Loucy (cell line): ENCODE results near the gene ABHD6.
"Not testable (repeated sequence)": the region's sequence is repeated elsewhere in the genome, so short reads cannot be mapped to it uniquely, and the experiment has no call there.

Experiments
- H2AFZ ChIP-seq: fragments of 200-600 bp; sonication (generic); 2 replicates; pipeline ENCODE4 v1.6.0; 2016; ENCODE audit warnings: antibody characterized with exemption, mild to moderate bottlenecking, low read length, moderate library complexity
- H3F3A ChIP-seq: fragments of 200-600 bp; 2 replicates; pipeline ENCODE4 v1.6.0; 2016; ENCODE audit warnings: antibody characterized with exemption, low read depth, mild to moderate bottlenecking
- H3K27me3 ChIP-seq: fragments of 200-600 bp; sonication (generic); 2 replicates; pipeline ENCODE4 v1.6.1; 2014; ENCODE audit warnings: low read length, mild to moderate bottlenecking; ENCODE audit not compliant: insufficient read depth, poor library complexity, severe bottlenecking
- H3K36me3 ChIP-seq: fragments of 200-600 bp; sonication (generic); 2 replicates; pipeline ENCODE4 v1.6.1; 2016; ENCODE audit warnings: low read length; ENCODE audit not compliant: insufficient read depth
- H3K4me1 ChIP-seq: fragments of 200-600 bp; sonication (generic); 2 replicates; pipeline ENCODE4 v1.5.1; 2014; ENCODE audit warnings: low read length, mild to moderate bottlenecking; ENCODE audit not compliant: insufficient read depth, poor library complexity, severe bottlenecking
- H3K4me2 ChIP-seq: fragments of 200-600 bp; sonication (generic); 2 replicates; pipeline ENCODE4 v1.6.0; 2014; ENCODE audit warnings: antibody characterized with exemption, low read length, low read depth, mild to moderate bottlenecking; ENCODE audit not compliant: poor library complexity, severe bottlenecking
- H3K4me3 ChIP-seq: fragments of 200-600 bp; sonication (generic); 2 replicates; pipeline ENCODE4 v1.5.1; 2014; ENCODE audit warnings: low read length, mild to moderate bottlenecking, mixed read lengths; ENCODE audit not compliant: poor library complexity, severe bottlenecking
- H3K79me2 ChIP-seq: fragments of 200-600 bp; sonication (generic); 2 replicates; pipeline ENCODE4 v1.6.1; 2014; ENCODE audit warnings: low read length; ENCODE audit not compliant: insufficient read depth
- H3K9ac ChIP-seq: fragments of 200-600 bp; sonication (generic); 2 replicates; pipeline ENCODE4 v1.6.0; 2014; ENCODE audit warnings: mild to moderate bottlenecking, low read depth, low read length, moderate library complexity; ENCODE audit not compliant: poor library complexity, severe bottlenecking
- H3K9me2 ChIP-seq: fragments of 200-600 bp; sonication (generic); replicated peaks from 2 replicates; pipeline ENCODE4 v1.6.1; 2016; ENCODE audit warnings: low read depth, low read length, mixed read lengths
- H3K9me3 ChIP-seq: fragments of 200-600 bp; sonication (generic); 2 replicates; pipeline ENCODE4 v1.6.1; 2014; ENCODE audit warnings: mild to moderate bottlenecking, antibody characterized with exemption, low read length, low read depth; ENCODE audit not compliant: insufficient read depth
- H4K20me1 ChIP-seq: fragments of 200-600 bp; sonication (generic); 2 replicates; pipeline ENCODE4 v1.6.0; 2014; ENCODE audit warnings: antibody characterized with exemption, low read length, mild to moderate bottlenecking; ENCODE audit not compliant: insufficient read depth, poor library complexity, severe bottlenecking
- EZH2phosphoT487 ChIP-seq: fragments of 200-600 bp; IDR thresholded peaks from 2 replicates; pipeline ENCODE4 v1.6.1; 2018; ENCODE audit warnings: antibody characterized with exemption, mild to moderate bottlenecking, moderate library complexity, borderline replicate concordance
- TF ChIP-seq, protein P1 (sequence below): fragments of 200-600 bp; sonication (generic); conservative IDR thresholded peaks from 2 replicates; pipeline ENCODE4 v1.5.1; 2014; ENCODE audit warnings: mild to moderate bottlenecking, antibody characterized with exemption, low read length

Gene ABHD6

DNA sequence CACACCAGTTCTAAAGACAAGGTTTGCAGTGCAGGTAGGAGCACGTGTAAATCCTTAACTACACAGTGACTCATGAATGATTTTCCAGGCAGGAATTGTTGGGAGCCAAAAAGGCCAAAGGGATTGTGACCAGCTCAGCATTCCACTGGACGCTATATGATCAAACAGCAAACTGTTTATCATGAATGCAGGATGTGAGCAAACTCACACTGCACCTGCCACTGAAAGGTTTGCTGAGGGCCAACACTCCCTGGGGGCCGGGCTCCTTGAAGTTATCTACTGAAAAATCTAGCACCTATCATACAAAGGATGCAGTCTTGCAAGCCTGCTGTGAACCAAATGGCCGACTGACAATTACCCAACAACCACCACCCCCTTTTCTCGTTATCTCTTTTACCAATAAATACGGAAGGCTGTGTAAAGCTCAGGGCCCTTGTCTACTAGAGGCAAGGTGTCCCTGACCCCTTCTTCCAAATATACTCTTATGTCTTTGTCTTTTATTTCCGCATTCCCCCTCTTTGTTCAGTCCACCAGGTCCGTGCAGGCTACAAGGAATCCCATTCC lies 15.3 kb upstream of the ABHD6 start:
- no peak overlapping the region for H2AFZ ChIP-seq
- H3K9me2 ChIP-seq = no peaks in the 10 kb centered on the region
- H3K36me3 ChIP-seq = no peaks in the 10 kb centered on the region
- H3K4me1 ChIP-seq = no peaks in the 10 kb centered on the region
- H3K9me3 ChIP-seq = no peaks in the 10 kb centered on the region
- no peak overlapping the region for H3K4me3 ChIP-seq
- no peaks in the 10 kb centered on the region for H3K27me3 ChIP-seq
- H4K20me1 ChIP-seq = no peaks in the 10 kb centered on the region
- no peak for TF ChIP-seq EZH2phosphoT487
- TF ChIP-seq, protein P1, sequence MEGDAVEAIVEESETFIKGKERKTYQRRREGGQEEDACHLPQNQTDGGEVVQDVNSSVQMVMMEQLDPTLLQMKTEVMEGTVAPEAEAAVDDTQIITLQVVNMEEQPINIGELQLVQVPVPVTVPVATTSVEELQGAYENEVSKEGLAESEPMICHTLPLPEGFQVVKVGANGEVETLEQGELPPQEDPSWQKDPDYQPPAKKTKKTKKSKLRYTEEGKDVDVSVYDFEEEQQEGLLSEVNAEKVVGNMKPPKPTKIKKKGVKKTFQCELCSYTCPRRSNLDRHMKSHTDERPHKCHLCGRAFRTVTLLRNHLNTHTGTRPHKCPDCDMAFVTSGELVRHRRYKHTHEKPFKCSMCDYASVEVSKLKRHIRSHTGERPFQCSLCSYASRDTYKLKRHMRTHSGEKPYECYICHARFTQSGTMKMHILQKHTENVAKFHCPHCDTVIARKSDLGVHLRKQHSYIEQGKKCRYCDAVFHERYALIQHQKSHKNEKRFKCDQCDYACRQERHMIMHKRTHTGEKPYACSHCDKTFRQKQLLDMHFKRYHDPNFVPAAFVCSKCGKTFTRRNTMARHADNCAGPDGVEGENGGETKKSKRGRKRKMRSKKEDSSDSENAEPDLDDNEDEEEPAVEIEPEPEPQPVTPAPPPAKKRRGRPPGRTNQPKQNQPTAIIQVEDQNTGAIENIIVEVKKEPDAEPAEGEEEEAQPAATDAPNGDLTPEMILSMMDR = no peak
- no peaks in the 10 kb centered on the region for H3K79me2 ChIP-seq
- H3K4me2 ChIP-seq = no peak overlapping the region
- H3K9ac ChIP-seq = no peak overlapping the region
- no peaks in the 10 kb centered on the region for H3F3A ChIP-seq

DNA sequence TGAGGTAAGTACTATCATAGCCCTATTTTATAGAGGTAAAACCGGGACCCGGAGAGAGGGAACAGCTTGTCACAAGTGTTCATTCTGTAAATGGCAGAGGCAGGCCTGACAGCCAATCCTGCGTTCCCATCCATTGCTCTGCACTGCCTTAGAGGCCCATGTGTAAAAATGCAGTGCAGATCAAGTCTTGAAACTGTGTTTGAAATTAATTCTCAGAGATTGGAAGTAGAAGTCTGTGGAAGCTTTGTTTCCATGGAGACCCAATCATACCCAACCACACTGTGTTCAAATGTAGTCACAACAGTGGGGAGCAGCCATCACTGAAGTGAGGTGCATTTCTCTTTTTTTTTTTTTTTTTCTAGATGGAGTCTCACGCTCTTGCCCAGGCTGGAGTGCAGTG lies 13.7 kb upstream of the ABHD6 start:
- Histone ChIP-seq H3K27me3 (no peaks in the 10 kb centered on the region), H3F3A (no peaks in the 10 kb centered on the region), H3K36me3 (no peaks in the 10 kb centered on the region), H3K4me3 (no peak overlapping the region), H3K9me3 (no peaks in the 10 kb centered on the region), H3K4me2 (no peak overlapping the region), H2AFZ (no peak overlapping the region), H3K9me2 (no peaks in the 10 kb centered on the region), H3K79me2 (no peaks in the 10 kb centered on the region), H3K9ac (no peak overlapping the region), H4K20me1 (no peaks in the 10 kb centered on the region), H3K4me1 (no peaks in the 10 kb centered on the region)
- no peak for TF ChIP-seq EZH2phosphoT487
- TF ChIP-seq, protein P1 = no peak

DNA sequence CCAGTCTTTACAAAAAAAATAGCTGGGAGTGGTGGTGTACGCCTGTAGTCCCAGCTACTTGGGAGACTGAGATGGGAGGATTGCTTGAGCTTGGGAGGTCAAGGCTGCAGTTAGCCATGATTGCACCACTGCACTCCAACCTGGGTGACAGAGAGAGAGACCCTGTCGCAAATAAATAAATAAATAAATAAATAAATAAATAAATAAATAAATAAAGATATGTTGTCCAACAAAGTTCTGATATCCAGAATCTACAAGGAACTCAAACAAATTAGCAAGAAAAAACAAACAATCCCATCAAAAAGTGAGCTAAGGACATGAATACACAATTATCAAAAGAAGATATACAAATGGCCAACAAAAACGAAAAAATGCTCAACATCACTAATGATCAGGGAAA lies 9.7 kb upstream of the ABHD6 start:
- H3K79me2 ChIP-seq, H2AFZ ChIP-seq, H3K9me3 ChIP-seq, H3K9me2 ChIP-seq, H3F3A ChIP-seq, H3K4me1 ChIP-seq, H4K20me1 ChIP-seq, H3K4me2 ChIP-seq, H3K36me3 ChIP-seq, H3K27me3 ChIP-seq, H3K9ac ChIP-seq, H3K4me3 ChIP-seq: not testable (repeated sequence)

DNA sequence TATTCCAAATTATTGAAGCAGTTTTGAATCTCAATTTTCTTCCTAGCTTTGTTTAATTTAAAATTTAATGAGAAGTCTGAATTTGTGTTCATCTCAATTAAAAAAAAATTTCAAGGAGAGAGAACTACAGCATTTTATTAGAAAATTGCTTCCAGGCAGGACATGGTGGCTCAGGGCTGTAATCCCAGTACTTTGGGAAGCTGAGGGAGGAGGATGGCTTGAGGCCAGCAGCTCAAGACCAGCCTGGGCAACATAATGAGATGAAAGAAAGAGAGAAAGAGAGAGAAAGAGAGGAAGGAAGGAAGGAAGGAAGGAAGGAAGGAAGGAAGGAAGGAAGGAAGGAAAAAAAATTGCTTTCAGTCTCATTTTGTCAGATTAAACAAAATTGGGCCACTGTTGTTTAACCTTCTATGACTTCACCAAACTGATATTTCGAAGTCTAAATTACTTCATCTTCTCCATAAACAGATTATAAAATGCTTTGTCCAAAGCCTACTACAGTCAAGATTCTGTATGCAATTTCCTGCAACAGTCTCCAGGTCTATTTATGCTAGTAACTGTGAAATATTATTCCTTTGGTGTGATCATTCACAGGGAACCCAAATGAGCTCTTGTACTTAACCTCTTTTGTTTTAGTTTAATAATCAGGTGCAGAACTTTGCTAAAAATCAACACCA lies 6.6 kb upstream of the ABHD6 start:
- Histone ChIP-seq H2AFZ (no peak overlapping the region), H3K79me2 (no peaks in the 10 kb centered on the region), H3K4me3 (no peak overlapping the region), H3K9ac (no peak overlapping the region), H3K4me1 (peaks cover 3% of the 10 kb centered on the region), H4K20me1 (no peaks in the 10 kb centered on the region), H3K9me2 (no peaks in the 10 kb centered on the region), H3K36me3 (no peaks in the 10 kb centered on the region), H3K27me3 (no peaks in the 10 kb centered on the region), H3F3A (no peaks in the 10 kb centered on the region), H3K9me3 (no peaks in the 10 kb centered on the region), H3K4me2 (no peak overlapping the region)
- TF ChIP-seq, protein P1 = no peak
- TF ChIP-seq EZH2phosphoT487 = no peak
